T follicular helper cell (primary cell): ENCODE data around the gene GGA3.
A peak's percentile ranks its signal among the peaks of the same experiment; 100 is the strongest.
"Not testable (repeated sequence)": the region's sequence is repeated elsewhere in the genome, so short reads cannot be mapped to it uniquely, and the experiment has no call there.

Experiments used
- DNase-seq: peaks from one replicate; pipeline ENCODE4 v3.0.0-alpha.2; 2020; ENCODE audit warnings: low read depth
- total RNA-seq, 2 experiments: gene quantifications; one replicate each; lab custom pipeline; 2026; lab: John Stamatoyannopoulos, UW

Gene GGA3
- total RNA-seq, result 108 to 109 reads per million in 2 experiments

- DNase-seq, result peak; percentile 94
Measured at GRCh38 chr17:75261336-75262111, at the start of gene GGA3, which contains the start of gene MRPS7. Gene GGA3 (minus strand): TSS chr17:75261606. CDS start chr17:75261587, 19 bp downstream. Gene MRPS7 (plus strand): TSS chr17:75261879. CDS start chr17:75261901, 22 bp downstream.

- DNase-seq, result no peak
Measured at GRCh38 chr17:75308732-75309629, 47.6 kb upstream of the GGA3 start.

- no peak for DNase-seq
Measured at GRCh38 chr17:75307957-75308731, 46.7 kb upstream of the GGA3 start.

GRCh38 chr17:75301502-75302206 is 40.2 kb upstream of the GGA3 start:
- no peak for DNase-seq

- no peak for DNase-seq
Measured at GRCh38 chr17:75301049-75301448, 39.6 kb upstream of the GGA3 start.

- no peak for DNase-seq
Measured at GRCh38 chr17:75300280-75300679, 38.9 kb upstream of the GGA3 start.

DNA sequence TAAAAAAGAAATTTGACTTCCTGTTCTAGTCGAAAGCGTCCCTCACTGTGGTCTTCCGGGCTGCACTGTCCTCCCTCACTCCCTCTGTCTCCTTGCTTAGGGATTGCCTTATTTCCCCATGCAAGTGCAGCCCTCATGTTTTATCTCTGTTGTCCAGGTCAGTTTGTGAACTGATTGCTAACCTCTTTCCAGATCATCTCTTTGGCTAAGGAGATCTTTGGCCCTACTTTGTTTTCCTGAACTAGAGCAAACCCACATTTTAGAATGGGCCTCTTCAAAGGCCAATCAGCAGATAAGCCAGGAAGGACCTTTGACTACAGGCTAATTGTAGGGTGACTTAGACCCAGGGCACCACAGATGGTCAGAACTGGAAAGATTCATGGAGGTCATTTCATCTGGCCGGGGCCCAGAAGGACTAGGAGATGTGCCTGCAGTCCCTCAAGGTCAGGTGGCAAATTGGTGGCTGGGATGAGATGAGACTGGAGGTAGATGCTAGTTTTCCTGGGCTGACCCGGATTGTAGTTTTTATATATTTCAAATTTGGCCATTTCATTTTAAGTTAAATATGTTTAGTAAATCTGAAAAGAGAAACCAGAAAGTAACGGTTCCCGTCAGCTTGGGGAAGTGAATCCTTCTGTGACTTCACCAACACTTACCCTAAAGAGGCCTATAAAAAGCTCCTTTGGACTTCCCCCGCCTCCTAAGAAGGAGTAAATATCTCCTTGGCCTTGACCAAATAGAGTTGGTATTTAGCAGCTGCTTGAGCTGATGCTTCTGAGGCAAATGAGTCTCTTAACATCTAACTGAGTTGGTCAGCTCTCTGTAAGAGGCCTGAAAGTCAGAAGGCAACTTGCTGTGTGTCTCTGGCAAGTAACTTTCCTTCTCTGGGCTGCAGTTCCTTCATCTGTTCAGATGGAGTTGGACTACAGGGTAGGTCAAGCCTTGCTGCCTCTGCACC is 34.1 kb upstream of the GGA3 start:
- no peak for DNase-seq

GRCh38 chr17:75292810-75293448 is 31.5 kb upstream of the GGA3 start:
- not testable (repeated sequence) for DNase-seq

DNA sequence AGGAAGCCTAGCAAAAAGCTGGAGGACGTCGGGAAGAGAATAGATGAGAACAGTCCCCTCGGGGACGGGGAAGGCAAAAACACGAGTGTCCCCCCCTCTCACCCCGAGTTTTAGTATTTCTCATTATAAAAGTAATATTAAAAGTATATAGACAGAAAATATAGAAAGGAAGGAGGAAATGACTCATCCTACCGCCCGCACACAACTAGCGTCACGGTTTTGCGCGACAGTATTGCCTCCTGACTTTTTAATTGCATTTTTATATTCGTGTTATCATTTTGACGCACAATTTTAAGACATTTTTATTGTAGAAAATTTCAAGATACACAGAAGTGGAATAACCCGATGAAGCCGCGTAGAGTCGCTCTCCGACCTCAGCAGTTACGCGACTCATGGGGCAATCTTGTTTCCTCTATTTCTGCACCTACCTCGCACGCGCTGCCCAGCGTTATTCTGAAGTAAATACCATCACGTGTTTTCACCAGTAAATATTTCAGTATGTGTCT is 28.5 kb upstream of the GGA3 start:
- DNase-seq, result peak; percentile 60

DNA sequence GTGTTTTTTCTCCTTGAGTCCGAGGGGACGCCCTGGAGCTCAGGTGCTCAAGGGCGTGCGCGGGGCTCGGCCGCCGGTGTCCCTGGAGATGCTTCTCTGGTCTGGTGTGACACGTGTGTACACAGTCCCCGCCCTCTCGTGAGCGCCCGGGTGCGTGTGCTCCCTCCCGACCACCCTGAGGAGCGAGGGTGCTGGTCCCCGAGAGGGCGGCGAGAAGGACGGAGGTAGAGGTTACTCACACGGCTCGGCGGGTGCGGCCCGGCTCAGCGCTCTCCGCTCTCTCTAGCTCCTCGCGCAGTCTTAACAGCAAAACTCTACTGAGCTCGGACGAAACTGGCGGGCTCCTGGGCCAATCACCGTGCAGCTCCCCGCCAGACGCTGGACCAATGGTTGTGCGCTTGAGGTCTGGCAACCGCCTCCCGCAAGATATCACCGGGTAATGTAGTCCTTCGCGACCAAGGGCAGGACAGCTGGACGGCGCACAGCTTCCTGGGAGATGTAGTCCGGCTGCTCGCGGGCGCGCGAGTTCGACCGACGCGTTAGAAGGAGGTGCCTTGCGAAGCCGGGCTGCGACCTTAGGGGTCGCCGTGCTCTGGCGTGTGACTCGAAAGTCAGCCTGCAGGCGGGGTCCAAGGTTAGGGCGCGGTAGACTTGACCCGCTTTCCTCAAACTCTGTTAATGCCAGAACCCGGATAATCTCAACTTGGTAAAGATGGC is 27.9 kb upstream of the GGA3 start, which contains the start of gene SLC25A19:
SLC25A19 (minus strand) TSS at position 319 of the 717 bp plus-strand sequence. CDS start 2,669 bp downstream, outside the sequence.
- peak; percentile 96 for DNase-seq

DNA sequence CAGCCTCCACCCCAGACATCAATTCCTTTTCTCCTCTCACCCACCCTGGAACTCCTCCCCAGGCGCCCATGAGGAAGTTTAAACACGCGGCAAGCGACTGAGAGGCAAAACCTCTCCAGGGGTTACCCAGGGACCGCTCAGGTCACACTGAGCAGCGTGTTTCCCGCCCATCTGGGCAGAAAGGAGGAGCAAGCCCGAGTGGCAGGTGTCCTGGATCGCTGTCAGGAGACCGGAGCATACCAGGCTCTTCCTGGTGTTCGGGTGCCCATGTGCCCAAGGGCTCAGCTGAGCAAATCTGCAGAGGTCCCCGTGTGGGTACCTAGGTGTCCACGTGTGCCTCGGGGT is 27.3 kb upstream of the GGA3 start:
- peak; percentile 22 for DNase-seq

DNA sequence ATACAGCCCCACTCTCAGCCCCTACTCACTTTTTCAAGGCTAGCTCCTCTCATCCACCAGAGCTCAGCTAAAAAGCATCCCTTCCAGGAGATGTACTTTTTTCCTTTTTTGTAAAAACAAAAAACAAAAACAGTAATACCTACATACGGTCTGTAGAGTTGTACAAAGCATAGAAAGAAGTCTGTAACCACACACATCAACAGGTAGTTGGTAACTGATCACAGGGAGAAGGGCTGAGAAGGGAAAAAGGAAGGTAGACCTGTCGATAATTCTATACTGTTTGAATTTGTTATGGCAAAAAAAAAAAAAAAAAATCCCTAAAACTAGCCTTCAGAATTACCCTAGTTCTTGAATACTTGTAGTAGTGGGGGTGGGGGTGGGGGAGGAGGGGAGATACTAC is 27.0 kb upstream of the GGA3 start:
- DNase-seq, result no peak

DNA sequence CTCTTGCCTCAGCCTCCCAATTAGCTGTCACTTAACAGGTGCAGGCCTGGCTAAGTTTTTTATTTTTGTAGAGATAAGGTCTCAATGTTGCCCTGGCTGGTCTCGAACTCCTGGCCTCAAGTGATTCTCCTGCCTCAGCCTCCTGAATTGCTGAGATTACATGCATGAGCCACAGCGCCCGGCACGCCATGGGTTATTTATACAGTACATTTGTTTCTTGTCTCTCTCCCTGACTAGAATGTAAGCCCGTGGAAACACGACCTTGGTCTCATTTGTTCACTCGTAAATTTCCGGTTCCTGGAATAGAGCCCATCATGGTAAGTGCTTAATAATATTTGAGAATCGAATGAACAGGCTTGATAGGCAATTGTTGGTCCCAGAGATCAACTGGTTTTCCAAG is 25.8 kb upstream of the GGA3 start:
- no peak for DNase-seq

DNA sequence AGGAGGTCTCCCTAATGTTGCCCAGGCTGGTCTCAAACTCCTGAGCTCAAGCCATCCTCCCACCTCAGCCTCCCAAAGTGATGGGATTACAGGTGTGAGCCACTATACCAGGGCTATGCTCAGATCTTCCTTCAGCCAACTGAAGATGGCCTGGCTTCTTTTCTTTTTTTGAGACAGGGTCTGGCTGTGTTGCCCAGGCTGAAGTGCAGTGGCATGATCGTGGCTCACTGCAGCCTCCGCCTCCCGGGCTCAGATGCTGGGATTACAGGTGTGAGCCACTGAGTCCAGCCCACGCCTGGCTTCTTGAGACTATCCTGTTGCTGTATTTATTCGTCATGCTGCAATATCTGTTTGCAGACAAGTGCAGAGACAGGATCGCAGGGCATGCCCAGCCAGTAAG is 23.7 kb upstream of the GGA3 start:
- DNase-seq, result no peak

DNA sequence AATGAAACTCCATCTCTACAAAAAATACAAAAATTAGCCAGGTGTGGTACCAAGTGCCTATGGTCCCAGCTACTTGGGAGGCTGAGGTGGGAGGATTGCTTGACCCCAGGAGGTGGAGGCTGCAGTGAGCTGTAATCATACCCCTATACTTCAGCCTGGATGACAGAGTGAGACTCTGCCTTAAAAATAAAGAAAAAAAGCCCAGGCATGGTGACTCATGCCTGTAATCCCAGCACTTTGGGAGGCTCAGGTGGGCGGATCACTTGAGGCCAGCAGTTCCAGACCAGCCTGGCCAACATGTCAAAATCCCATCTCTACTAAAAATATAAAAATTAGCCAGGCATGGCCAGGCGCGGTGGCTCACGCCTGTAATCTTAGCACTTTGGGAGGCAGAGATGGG is 18.8 kb upstream of the GGA3 start:
- DNase-seq, result not testable (repeated sequence)

DNA sequence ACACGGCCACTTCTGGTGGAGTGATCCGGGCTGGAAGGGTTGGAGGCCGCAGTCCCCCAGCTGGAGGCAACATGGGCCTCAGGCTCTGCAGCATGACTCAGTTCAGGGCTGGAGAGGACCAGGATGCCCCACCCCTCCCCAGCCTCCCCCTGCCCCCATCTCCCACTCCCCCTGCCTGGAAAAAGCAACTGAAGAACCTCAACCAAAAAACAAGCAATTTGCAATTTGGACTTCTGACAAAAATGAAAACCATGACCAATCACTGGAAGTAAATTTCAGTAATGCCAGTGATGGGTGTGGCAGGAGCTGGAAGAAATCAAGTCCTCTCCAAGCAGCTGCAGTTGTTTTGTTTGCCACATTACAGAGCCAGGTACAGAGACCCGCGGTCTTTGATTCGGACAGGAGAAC is 16.3 kb upstream of the GGA3 start:
- no peak for DNase-seq

GRCh38 chr17:75273977-75274708 is 12.7 kb upstream of the GGA3 start:
- no peak for DNase-seq

DNA sequence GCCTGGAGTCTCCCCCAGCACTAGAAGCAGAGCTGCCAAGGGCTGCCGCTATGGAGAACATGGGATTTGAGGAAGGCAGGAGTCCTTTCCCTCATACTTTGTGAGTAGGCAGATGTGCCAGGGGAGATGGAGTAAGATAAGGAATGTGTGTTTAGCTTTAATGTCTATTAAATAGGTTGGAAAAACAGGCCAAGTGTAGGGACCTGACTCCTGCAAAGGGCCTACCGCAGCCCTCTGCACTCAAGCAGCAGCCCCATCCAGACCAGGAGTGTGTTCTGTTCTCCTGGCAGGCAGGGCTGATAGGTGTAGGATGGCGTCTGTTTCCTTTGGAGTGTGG is 11.4 kb upstream of the GGA3 start:
- DNase-seq, result no peak
